ENCODE measurements around the gene THRA.

THRA gene

DNA sequence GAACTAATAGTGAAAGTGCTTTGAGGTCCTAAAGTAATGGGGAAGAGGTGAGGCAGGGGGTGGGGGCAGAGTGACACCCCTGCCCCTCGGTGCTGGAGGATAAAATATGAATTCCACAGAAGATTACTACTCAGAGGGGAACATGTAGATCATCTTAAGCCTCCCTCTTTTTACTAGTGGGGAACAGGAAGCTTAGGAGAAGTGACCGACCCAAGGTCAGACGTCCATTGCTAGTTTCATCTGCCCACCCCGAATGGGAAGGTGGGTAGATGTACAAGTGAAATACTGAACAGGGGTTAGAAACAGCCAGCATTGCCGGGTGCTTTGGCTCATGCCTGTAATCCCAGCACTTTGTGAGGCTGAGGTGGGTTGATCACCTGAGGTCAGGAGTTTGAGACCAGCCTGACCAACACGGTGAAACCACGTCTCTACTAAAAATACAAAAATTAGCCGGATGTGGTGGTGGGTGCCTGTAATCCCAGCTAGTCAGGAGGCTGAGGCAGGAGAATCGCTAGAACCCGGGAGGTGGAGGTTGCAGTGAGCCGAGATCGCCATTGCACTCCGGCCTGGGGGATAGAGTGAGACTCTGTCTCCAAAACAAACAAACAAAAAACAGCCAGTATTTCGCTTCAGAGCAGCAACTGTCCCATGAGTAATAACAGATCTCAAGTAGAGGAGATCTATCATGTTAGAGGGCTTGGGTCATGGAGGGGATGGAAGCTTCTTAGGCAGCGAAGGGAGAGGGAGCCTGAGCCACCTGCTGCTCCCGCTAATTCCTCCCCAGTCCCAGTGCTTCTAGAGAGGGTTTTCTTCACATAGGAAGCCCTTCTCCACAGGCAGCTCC lies 38.8 kb downstream of the THRA start:
- H3K4me3 ChIP-seq (ENCODE audit: low read depth, low read length): peak overlapping the region; percentile 81
- TF ChIP-seq, protein P1, sequence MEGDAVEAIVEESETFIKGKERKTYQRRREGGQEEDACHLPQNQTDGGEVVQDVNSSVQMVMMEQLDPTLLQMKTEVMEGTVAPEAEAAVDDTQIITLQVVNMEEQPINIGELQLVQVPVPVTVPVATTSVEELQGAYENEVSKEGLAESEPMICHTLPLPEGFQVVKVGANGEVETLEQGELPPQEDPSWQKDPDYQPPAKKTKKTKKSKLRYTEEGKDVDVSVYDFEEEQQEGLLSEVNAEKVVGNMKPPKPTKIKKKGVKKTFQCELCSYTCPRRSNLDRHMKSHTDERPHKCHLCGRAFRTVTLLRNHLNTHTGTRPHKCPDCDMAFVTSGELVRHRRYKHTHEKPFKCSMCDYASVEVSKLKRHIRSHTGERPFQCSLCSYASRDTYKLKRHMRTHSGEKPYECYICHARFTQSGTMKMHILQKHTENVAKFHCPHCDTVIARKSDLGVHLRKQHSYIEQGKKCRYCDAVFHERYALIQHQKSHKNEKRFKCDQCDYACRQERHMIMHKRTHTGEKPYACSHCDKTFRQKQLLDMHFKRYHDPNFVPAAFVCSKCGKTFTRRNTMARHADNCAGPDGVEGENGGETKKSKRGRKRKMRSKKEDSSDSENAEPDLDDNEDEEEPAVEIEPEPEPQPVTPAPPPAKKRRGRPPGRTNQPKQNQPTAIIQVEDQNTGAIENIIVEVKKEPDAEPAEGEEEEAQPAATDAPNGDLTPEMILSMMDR (IDR thresholded peaks at IDR 0.05; ENCODE audit: control insufficient read depth, extremely low read depth, insufficient read depth): no peak
- no peak for DNase-seq (ENCODE audit: low read depth)

DNA sequence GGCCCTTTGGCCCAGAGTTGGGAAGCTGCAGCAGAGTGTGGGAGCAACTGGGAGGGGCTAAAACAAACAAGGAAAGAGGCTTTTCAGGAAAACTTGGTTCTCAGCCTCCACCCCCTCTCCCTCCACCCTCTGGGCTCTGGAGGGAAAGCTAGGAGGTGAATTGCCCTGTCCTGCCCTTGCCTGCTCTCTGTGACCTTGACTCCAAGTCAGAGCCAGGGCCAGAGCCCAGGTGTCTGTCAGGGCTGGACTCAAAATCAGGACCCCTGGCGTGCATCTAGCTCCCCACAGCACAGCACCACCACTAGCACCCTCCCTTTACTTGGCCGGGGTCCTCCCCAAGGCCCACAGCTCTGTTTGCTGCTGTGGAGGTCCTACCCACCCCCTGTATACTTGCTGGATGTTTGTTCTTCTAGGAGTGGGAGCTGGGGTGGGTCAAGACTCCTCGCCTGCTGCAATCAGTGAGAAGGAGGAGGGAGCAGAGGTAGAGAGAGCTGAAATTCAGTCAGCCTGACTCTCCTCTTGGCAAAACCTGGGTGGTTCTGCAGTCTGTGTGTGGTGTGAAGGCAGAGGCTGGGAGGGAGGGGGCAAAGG lies 40.4 kb downstream of the THRA start:
- TF ChIP-seq, protein P1 (IDR thresholded peaks at IDR 0.05; ENCODE audit: control insufficient read depth, extremely low read depth, insufficient read depth): no peak
- DNase-seq (ENCODE audit: low read depth): no peak

DNA sequence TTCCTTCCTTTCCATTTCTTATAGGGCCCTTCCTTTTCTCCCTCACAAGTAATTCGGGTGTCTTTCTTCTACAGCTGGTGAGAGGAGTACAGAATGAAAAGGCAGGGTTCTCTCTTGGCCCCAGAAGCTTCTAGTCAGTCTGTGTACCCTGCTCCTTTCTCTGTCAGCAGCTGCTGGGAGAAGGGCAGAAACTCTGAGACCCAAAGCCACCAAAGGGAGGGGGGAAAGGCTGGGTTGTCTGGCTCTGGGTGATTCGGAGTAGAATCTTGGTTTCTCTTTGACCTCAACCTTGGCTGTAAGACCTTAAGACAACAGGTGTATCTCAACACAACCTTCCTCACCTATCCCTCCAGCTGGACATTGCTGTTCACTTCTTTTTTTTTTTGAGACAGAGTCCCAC lies 40.9 kb downstream of the THRA start:
- no peak overlapping the region for H3K4me3 ChIP-seq (ENCODE audit: low read depth, low read length)
- TF ChIP-seq, protein P1 (IDR thresholded peaks at IDR 0.05; ENCODE audit: control insufficient read depth, extremely low read depth, insufficient read depth): no peak
- no peak for DNase-seq (ENCODE audit: low read depth)

More for the DNA sequence above, 40.4 kb downstream of the THRA start:
- H3K4me3 ChIP-seq (ENCODE audit: low read depth, low read length): no peak overlapping the region

DNA sequence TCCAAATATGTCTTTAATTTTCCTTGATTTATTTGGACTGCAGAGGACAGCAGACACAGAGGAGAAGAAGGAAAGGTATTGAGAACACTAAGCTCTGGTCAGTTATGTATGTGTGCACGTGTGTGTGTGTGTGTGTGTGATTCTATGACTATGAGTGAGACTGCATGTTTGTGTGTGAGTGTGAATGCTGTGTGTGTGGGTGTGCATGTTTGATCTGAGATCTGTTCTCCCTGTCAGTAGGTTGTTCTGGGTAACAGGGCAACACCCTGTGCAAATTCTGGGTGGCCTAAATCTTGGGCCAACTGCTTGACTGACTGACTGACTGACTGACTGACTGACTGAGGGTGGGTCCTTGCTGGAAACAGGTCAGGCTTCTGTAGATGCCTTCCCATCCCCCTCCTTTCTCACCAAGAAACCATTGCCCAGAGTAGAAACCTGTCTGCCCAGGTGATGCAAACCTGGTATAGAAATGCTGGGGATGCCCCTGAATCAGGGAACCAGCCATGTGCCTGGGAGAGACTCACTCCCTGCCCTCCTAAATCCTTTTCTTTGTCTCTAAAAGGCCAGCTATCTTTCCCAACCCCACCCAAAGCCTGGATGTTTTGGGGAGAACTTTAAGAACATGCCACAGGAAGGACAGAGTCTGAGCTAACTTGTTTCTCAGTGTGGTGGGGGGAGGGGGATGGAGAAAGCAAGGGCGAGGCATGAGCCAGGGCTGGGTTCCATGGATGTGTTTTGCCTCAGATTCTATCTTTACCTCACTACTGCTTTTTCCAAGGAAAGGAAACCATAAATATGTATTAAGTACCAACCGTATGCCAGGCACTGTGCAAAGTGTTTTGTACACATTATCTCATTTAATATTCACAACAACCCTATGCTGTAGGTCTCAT lies 42.1 kb downstream of the THRA start:
- DNase-seq (ENCODE audit: low read depth): no peak
- H3K4me3 ChIP-seq (ENCODE audit: low read depth, low read length): no peak overlapping the region
- TF ChIP-seq, protein P1 (IDR thresholded peaks at IDR 0.05; ENCODE audit: control insufficient read depth, extremely low read depth, insufficient read depth): no peak

DNA sequence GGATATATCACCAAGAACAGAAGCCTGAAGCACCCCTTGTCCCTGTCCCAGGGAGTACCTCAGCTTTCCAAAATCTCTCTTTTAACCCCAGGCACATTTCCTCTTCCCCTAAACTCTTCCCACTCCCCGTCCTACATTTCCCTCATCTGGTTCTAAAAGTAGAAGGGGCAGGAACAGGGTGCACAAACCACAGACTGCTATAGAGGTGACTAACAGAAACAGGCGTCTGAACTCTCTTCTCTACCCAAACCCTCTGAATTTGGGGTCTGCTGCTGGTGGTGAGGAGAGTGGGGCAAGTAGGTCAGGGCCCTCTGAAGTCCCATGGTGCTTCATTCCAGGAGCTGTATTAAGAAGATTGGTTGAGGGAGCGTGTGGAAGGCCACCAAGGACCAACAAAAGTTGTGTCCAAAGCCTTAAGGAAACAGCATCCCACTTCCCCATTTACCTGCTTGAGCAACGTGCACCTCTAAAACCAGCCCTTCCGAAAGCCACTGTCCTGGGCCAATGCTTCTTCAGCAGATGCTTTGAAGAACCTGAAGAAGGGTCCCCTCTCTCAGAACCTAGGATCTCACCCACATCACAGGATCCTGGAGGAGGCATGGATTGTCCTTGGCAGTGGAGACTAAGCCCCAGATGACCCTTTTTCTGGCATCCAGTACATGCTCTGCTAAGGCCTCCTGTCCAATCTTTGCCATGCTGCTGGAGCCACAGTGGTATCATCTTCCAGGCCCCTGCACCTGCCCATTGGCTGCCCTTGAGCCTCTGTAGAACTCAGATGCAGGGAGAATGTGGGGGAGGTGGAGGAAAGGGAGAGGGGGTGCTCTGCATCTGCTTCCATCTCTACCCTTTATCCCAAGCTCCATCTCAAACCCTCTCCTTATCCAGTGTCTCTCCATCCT lies 43.3 kb downstream of the THRA start:
- DNase-seq (ENCODE audit: low read depth): no peak
- no peak overlapping the region for H3K4me3 ChIP-seq (ENCODE audit: low read depth, low read length)

More for the DNA sequence above, 43.3 kb downstream of the THRA start:
- TF ChIP-seq, protein P1 (IDR thresholded peaks at IDR 0.05; ENCODE audit: control insufficient read depth, extremely low read depth, insufficient read depth): no peak

Measured in LNCaP clone FGC (cell line).